GM19035 (cell line): ENCODE data around the gene TPSAB1.

ENCODE experiments used
- ATAC-seq: cut with Tn5 transposase; IDR thresholded peaks from one replicate; pipeline ENCODE4 v1.9.1; 2021; ENCODE audit not compliant: unreplicated experiment

The TPSAB1 gene

DNA sequence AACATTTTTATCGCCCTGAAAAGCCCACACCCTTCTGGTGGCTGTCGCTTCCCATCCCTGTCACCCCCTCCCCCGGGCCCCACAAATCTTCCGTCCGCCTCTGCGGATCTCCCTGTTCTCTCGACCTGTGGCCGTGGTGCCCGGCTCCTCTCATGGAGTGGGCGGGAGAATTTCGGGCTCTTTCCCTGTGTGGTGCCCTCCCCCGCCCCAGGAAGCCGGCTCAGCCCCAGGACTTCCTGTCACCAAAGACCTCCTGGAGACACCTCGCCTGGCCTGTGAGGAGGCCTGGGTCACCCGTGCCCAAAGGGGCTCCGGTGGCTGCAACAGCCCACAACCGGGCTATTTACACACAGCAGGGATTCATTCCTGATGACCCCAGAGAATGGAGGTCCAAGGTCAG, 42.8 kb downstream of the TPSAB1 start:
- no peak for ATAC-seq

DNA sequence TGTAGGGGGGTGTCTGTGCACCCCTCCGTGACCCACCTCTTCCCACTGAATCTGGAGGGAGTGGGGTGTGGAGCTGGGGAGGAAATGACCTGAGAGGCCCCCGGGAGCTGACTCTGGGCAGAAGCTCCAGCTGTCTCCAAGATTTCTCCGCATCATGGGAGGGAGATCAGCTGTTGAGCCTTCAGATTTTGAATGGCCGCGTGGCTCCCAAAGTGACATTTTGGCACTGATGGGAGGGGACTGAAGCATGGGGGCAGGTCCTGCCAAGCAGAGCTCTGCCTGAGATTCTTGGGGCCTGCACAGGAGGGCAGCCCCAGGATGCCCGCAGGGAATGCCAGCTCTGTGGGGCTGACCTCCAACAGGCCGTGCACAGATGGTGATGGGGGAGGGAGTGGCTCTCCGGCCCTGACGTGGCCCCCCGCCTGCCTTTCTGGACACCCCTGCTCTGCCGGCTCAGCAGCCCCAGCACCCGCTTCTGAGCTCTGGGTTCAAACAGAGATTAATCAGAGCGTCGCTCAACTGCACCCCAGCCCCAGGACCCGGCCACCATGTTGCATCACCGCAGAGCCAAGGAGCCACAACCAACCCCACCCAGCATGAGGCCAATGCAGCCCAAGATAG, 43.6 kb downstream of the TPSAB1 start:
- ATAC-seq: no peak

DNA sequence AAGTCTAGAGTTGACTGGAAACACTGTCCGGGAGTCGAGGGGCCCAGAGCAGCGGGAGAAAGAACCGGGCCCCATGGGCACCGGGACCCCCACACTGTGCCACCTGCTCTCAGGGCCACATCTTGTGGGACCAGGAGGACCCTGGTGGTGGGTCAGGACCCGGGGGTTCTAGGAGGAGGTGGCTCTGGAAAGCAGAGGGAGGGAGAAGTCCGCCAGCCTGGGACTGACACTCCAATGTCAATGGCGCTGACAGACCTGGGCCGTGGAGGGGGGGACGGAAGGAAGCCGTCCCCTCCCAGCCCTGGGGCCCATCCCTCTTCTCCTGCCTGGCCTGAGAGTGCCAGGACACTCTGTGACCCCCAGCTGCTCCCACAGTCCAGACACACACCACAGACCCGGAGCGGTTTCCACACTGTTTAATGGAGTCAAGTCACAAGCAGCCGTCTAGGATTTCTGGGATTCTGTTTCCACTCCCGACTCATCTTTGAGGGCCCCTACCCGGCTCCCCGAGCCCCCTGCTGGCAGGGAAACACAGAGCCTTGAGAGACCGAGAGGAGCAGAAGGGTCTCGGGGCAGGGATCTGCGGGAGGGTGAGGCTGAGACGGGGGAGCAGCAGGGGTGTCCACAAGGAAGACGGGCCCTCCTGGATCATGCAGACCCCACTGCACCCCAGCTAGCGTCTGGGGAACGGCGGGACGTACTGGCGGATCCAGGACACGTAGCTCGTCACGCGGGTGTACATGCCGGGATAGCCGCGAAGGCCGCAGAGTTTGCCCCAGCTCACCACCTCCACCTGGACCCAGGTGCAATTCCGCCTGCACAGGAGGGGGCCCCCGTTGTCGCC, 45.4 kb downstream of the TPSAB1 start:
- ATAC-seq: no peak

DNA sequence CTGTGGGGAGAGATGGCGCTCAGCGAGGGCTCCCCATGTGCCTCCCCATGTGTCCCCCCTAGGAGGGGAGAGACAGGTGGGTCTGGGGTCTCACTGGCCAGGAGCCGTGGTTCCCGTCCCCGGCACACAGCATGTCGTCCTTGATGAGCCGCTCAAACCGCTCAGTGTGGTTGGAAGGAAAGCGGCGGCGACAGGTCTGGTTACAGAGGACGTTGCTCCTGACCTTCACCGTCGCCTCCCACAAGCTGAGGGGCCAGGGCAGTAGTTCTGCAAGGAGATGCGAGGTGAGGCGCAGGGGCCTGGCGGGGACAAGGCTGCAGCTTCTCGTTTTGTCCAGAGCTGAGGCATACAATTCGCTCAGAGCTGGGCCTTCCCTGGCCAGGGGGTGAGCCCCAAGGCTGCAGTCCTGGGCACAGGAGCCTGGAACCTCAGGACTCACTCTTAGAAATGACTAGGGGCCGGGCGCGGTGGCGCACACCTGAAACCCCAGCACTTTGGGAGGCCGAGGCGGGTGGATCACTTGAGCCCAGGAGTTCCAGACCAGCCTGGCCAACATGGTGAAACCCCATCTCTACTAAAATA, 46.1 kb downstream of the TPSAB1 start:
- no peak for ATAC-seq

DNA sequence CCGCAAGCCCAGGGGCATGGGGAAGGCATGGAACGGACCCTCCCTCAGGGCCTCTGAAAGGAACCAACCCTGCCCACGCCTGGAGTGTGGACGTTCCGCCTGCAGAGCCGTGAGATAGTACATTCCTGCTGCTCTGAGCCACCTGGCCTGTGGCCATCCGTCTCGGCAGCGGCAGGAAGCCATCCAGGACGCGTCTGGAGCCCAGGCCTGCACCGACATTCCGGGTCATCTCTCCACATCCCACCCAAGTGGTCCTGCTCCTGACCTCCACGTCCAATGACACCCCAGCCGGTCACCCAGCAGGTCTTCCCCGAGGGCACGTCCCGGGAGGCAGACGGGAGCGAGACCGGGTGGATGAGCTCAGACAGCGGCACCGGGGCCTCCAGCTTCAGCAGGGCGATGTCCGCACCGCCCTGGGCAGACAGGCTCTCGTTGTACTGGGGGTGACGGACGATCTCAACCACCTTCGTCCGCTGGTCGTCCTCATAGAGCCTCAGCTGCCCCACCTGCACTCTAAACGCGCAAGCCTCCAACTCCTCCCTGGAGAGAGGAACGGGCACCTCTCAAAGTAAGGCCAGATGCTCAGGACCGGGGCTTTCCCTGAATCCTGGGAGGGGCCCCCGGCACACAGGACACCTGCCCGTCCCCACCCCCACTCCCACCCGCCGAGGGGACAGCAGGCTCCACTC, 47.6 kb downstream of the TPSAB1 start:
- ATAC-seq: no peak

DNA sequence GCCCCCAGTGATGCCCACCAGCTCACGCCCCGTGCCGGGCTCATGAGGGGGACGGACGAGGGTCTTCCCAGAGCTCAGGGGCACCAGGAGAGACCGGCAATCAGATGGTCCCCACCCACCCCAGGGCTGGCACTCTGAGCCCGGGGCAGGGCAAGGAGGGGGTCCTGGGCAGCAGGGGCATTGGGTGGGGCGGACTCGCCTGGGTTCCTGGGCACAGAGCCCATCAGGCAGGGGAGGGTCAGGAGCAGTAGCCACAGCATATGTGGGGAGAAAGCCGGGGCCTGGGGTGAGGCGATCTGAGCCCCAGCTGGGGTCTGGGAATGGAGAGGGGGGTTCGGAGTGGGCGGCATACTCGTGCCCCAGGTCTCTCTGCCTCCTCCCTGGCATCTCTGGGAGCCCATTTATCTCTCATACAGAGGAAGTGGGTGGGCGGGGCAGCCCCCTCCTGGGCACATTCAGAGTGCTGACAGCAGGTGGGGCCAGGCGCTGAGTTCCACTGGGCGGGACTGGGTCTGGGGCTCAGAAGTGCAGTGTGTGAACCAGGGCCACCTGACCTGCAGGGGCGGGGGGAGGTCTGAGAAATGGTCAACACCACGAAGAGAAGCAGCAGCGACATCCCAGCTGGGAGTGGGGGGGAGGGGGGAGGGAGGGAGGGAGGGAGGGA, 48.4 kb downstream of the TPSAB1 start:
- ATAC-seq: no peak

DNA sequence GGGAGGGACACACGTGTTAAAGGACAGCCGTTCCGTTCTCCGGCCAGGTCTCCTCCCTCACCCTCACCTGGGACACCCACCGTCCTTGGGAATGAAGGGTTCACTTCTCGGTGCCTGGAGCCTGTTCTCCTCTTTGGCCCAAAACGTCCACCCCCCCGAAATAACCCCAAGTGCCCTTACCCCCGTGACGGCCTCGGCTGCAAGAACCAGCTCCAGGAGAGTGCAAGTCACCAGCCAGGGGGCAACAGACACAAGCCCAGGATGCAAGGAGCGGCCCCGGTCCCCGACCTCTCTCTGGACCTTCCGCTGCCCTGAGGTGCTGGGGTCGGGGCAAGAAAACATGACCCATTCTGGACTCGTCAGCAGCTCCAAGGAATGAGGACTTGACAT, 49.0 kb downstream of the TPSAB1 start:
- ATAC-seq: no peak

DNA sequence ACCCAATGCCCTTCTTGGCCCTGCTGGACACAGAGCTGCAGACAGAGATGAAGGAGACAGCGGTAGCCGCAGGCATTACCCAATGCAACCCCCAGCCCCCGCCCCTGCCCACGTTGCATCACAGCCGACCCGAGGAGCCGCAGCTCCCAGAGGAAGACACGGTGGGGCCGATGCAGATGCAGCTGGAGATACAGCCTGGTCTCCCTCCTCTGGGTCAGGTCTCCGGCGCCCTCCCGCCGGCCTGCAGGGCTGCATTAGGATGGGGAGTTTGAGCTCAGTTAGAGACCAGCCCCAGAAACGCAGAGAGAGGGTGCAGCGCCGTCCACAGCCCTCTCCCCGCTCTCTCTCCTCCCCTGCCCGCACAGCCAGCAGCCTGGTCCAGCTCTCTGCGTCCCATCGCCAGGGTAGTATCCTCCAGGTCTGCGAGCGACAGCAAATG, 49.6 kb downstream of the TPSAB1 start:
- no peak for ATAC-seq

DNA sequence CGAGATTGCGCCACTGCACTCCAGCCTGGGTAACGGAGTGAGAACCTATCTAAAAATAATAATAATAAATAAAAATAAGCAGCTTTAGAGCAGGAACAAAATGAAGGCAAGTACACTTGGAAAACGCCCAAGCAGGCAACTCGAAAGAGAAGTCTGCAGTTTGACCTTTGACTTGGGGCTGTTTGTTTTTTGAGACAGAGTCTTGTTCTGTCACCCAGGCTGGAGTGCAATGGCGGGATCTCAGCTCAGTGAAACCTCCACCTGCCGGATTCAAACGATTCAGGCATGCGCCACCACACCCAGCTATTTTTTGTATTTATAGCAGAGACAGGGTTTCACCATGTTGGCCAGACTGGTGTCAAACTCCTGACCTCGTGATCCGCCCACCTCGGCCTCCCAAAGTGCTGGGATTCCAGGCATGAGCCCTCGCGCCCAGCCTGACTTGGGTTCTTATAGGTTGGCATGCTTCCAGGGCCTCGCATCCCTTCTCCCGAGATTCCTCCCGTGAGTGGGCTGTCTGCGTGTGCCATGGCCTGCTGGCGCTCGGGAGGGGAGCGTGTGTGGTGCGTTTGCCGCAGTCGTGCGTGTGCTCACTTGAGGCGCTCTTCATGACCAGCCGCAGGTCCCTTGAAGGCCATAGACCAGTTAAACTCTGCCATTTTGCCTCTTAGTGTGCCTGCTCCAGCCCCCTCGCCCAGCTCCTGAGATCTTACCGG, 50.5 kb downstream of the TPSAB1 start:
- ATAC-seq: no peak

DNA sequence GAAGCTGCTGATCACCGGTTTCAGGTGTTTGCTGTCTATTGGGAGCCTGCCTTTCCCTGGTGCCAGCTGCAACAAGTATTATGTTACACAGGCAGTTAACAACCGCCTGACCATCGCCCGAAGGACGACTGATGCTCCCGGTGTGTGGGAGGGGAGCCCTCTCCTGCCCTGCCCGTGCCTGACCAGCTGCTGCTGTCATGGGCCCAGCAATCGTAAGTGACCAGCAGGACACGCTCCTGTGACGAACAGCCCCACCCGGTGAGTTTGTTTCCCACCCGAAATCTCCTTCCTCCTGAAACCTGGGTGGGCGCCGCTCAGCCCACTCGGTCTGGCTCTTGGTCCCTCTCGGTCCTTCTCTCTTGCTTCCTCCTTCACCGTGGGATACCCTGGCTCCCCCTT, 51.1 kb downstream of the TPSAB1 start:
- no peak for ATAC-seq
